LNCaP clone FGC (cell line): ENCODE results near the gene TNIK.
A peak's percentile ranks its signal among the peaks of the same experiment; 100 is the strongest.

Source experiments
- DNase-seq: peaks from one replicate; pipeline ENCODE4 v3.0.0-alpha.2; 2011; ENCODE audit warnings: low read depth
- H3K4me3 ChIP-seq: 2 replicates; pipeline ENCODE4 v1.5.1; 2011; ENCODE audit warnings: mild to moderate bottlenecking, low read depth, low read length, control low read depth
- TF ChIP-seq, protein P1 (sequence below): IDR thresholded peaks from 2 replicates; pipeline ENCODE4 v1.5.1; 2012; ENCODE audit warnings: mild to moderate bottlenecking; ENCODE audit not compliant: control insufficient read depth, insufficient read depth; ENCODE audit errors: extremely low read depth

The TNIK gene

DNA sequence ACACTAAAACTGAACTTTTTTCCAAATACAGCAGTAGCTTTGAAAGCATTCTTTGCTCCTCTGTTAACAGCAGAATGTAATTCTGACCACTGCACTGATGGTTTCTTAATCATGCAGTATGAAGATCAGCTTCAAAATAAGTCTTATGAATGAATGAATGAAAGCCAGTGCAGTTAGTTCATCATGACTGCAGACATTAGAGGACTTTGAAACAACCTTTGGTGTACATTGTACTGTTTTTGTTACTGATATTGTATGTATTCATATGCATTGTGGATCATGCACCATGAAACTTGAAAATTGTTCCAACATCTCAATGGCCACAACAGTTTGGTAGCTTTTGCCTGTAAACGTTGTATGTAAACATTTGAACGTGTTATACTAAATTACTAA is 1.3 kb upstream of the TNIK start:
- peak overlapping the region; percentile 78 for H3K4me3 ChIP-seq
- DNase-seq: no peak
- TF ChIP-seq, protein P1, sequence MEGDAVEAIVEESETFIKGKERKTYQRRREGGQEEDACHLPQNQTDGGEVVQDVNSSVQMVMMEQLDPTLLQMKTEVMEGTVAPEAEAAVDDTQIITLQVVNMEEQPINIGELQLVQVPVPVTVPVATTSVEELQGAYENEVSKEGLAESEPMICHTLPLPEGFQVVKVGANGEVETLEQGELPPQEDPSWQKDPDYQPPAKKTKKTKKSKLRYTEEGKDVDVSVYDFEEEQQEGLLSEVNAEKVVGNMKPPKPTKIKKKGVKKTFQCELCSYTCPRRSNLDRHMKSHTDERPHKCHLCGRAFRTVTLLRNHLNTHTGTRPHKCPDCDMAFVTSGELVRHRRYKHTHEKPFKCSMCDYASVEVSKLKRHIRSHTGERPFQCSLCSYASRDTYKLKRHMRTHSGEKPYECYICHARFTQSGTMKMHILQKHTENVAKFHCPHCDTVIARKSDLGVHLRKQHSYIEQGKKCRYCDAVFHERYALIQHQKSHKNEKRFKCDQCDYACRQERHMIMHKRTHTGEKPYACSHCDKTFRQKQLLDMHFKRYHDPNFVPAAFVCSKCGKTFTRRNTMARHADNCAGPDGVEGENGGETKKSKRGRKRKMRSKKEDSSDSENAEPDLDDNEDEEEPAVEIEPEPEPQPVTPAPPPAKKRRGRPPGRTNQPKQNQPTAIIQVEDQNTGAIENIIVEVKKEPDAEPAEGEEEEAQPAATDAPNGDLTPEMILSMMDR: no peak

GRCh38 chr3:171460725-171461524 is 720 bp upstream of the TNIK start:
- TF ChIP-seq, protein P1: peak; percentile 49
- peak; percentile 23 for DNase-seq

DNA sequence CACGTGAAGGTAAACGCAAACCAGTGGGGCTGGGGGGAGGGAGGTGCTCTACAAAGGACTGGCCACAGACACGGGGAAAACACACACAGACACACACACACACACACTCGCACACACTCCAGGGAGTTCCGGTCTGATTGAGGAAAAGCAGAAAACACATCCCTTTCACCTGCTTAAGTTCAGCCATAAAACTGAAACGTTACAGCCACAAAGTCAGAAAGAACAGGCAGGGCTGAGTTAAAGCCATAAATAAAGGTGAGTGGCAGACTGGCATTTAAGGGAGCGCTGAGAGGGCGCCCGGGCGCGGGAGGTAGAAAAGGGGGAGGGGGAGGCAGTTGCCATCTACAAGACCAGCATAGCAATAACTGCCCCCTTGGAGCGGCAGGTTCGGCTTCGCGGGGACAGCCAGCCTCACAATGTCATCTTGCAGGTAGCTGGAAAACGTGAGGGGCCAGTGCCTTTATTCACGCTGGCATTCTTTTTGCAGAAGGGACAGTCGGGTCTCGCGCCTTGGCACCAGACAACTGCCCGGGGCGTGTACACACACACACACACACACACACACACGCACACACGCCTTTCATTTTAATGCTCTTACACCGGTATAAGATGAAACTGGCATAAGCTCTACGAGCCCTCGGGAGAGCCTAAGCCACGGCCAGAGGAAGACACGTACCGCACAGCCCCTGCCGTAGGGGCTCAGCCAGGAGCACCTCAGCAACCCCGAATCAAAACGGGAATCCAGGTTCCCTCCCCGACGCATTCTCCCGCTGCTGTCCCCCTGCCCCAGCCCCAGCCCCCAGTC is 866 bp downstream of the TNIK start:
- peak overlapping the region; percentile 78 for H3K4me3 ChIP-seq
- no peak for DNase-seq
- TF ChIP-seq, protein P1: no peak

More at GRCh38 chr3:171460725-171461524, 720 bp upstream of the TNIK start:
- H3K4me3 ChIP-seq: peak overlapping the region; percentile 78

GRCh38 chr3:171458864-171459136 is 1.4 kb downstream of the TNIK start:
- TF ChIP-seq, protein P1: no peak
- no peak for DNase-seq
- no peak overlapping the region for H3K4me3 ChIP-seq

- H3K4me3 ChIP-seq: no peak overlapping the region
- no peak for DNase-seq
- TF ChIP-seq, protein P1: no peak
Observed at GRCh38 chr3:171458071-171458863, 1.9 kb downstream of the TNIK start.

- no peak overlapping the region for H3K4me3 ChIP-seq
- TF ChIP-seq, protein P1: no peak
Observed at GRCh38 chr3:171457607-171458061, 2.6 kb downstream of the TNIK start.

More at GRCh38 chr3:171457607-171458061, 2.6 kb downstream of the TNIK start:
- DNase-seq: no peak
